ENCODE data around the gene SNCB.

SNCB gene

DNA sequence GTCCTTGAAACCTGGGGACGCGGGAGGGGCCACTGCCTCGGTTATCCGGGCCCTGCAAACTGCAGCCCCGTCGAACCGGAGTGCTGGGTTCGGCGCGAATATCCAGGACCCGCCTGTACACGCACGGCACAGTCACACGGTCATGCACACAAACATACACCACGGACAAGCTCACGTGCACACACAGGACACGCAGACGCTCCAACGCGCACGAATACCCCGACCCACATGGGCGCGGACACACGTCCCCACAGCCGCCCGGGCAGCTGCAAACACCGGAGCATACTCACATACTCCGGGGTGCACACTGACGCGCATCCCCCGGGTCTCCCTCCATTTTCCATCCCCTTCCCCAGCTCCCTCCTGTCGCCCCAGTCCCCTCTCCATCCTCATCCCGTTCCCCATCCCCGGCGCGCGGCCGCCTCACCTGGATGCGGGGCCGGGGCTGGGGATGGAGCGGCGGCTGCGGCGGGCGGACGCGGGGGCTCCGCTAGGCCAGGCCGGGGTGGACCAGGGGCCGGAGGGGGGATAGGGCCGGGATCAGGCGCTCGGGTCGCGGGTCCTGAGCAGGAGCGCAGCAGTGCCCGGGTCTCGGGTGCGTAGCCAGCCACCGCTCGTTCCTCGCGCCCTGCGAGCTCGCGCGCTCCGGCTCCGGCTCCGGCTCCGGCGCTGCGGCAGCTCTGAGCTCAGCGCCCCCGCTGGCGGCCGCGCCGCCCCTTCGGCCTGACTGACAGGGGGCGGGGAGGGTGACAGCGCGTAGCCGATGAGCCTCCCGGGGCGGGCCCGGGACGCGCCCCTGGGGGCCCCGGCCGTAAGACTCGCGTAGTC is at the start of gene SNCB, which contains the start of gene EIF4E1B:
TSS of gene SNCB (minus strand) at position 682 of the 828 bp plus-strand sequence. CDS start 880 bp downstream, outside the sequence.
TSS of gene EIF4E1B (plus strand) at position 823 of the 828 bp plus-strand sequence. CDS start 12,113 bp downstream, outside the sequence.
- peak; percentile 37 for DNase-seq

DNA sequence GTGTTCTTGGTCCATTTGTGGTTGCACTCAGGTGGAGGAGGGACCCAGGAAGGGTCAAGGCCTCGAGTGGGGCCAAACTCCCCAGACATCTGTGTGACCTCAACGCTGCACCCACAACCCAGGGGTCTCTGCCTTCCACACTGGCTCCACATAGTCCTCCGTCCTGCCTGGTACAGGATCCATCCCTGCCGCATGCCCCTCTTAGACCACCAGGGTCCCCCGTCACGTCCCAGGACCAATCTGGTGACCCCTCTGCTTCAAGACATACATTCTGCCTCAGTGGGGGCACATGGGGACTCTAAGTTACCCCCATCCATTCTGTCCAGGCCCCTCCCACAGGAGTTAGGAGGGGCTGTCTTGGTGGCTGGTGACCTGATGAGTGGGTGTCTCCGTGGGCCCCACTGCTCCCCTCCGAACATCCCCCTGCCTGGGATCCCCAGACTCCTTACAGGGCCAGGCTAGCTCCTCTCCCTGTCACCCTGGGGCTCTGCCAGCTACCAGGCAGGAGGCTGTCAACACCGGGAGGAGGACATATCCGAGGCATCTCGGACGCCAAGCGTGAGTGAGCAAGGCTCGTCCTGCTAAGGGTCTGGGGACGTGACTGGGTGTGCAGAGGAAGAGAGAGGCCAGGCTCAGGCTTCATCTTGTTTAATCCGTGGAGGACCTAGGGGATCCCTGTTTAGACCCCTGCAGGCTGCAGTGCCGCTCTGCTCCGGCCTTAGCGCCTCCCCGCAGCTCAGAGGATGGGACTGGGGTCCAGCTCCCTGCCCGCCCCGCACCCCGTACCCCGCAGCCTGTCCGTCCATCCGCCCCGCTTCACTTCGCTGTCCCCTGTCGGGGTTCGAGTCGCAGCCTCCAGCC is 49.3 kb upstream of the SNCB start:
- no peak for DNase-seq

DNA sequence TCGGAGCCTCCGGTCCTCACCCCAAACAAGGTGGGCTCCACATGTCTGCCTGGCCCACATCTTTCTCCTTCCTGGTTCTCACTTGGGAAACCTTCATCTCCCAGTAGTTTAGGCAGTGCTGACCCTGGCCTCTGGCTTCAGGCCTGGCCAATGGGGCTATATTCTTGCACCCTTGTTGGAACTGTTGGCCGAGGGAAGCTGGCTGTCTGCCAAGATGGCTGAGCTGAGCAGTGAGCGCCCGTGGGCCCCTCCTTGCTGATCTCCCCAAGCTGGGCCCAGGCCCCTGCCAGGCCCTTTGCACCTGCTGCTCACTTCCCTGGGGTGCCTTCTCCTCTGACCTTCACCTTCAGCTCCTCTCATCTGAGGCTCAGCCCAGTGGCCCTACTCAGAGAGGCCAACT is 48.2 kb upstream of the SNCB start:
- no peak for DNase-seq

DNA sequence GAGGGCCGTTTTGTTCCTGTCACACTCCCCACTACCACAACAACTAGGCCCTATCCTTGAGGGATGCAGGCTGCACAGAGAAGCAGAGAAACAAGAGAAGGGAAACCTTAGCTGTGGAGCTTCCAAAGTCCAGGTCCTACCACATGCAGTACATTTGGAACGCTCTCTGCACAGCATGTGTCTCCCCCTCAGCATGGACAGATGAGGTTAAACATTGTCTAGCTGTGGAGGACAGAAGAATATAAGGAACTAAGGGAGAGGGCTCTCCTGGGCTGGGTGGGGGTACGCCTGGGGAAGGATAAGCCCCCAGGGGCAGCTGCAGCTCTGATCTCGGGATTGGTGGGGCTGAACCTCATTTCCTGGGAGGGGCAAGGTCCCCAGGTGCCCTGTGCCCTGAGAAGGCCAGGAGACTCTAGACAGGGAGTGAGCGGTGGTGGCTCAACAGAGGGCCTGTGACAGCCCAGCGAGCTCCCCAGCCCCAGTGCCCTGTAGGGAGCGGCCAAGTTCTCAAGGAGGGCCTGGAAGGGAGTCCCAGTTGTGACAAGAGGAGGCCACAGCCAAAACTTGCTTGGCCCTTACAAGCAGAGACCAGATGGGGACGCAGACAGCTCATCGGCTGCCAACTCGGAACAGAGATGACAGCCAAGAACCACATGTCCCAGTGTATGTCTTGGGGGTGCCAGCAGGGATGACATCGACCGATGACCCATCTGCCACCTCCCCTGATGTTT is 47.0 kb upstream of the SNCB start:
- DNase-seq: no peak

DNA sequence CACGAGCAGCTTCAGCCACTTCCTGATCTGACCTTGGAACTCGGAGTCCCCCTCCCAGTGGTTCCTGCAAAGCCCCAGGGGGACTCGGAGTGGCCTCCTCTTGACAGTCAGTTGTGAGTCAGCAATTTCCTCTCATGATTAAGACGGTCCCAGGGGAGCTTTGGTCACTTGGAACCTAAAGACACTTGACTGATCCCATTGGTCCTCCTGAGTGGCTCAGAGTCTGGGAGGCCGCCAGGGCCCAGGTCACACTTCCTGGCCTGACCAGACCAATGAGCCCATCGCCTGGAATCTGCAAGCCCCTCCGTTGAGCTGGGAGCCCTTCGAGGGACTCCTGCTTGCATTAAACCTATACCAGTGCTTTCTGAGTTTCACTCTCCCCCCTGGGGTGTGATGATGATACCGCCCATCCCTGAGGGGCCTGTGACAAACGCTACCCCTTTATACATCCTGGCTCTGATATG is 46.1 kb upstream of the SNCB start:
- no peak for DNase-seq

DNA sequence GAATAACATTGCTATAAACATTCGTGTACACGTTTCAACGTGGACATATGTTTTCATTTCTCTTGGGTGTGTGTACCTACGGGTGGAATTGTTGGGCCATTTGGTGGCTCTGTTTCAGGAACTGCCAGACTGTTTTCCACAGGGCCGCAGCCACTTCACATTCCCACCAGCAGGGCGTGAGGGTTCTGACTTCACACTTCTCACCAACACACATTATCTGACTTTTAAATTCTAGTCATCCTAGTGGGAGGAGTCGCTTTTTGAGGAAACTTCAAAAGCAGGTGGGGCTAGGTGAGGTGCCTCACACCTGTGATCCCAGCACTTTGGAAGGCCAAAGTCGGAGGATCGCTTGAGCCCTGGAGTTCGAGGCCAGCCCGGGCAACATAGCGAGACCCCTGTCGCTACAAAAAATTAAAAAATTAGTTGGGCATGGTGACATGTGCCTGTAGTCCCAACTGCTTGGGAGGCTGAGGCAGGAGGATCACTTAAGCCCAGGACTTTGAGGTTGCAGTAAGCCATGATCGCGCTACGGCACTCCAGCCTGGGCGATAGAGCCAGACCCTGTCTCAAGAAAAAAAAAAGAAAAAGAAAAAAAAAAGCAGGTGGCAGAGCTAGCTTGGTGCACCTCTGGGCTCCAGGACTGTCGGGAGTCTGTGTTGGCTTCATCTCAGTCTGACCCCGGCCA is 45.5 kb upstream of the SNCB start:
- no peak for DNase-seq

DNA sequence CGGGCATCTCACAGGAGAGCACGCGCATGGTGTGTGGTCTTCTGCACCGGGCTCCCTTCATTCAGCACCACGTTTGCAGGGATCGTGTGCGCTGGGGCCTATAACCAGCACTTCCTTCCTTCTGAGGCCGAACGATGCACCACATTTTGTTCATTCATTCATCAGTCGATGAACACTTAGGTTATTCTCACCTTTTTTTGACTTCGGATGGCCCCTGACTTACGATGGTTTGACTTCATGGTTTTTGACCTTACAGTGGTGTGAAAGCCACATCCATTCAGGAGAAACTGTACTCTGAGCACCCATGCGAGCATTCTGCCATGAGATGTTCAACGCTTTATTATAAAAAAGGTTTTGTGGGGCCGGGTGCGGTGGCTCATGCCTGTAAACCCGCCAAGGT is 44.5 kb upstream of the SNCB start:
- no peak for DNase-seq

DNA sequence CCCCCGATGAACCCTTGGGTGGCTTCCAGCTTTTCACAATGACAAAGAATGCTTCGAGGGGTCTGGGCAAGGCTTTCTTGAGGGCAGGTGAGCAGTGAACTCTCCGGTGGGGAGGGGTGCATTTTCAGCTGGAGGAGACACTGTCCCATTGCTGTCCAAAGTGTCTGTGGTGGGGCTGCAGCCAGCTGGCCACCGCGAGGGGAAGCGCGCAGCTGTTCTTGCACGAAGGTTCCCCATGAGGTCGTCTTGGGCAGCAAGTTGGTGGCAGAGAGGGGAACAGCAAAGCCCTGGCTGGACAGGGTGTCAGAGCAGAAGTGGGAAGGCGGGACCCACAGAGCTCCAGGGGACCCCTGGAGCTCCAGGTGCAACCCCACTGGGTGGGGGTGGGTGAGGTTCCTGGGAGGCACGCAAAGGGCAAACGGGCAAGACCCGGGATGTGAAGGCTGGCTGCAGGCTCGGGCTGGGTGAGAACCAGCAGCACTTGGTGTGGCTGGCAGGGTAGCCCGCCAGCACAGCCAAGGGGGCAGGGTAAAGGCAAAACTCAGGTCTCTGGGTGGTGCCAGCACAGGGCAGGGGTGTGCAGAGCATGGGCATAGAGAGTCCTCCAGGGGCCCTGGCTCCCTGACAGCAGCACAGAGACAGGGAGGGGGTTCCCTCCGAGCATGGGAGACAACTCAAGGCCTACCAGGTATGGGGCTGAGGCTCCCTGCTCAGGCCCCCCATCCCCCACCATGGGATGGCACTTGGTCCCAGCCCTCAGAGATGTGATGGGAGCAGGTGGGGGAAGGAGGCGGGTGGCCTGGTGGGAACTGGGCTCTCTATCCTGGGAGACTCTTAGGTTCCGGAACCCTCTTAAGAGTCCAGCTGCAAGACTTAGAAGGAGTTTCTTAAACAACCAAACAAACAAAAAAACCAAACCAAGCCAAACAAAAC is 43.6 kb upstream of the SNCB start:
- no peak for DNase-seq

DNA sequence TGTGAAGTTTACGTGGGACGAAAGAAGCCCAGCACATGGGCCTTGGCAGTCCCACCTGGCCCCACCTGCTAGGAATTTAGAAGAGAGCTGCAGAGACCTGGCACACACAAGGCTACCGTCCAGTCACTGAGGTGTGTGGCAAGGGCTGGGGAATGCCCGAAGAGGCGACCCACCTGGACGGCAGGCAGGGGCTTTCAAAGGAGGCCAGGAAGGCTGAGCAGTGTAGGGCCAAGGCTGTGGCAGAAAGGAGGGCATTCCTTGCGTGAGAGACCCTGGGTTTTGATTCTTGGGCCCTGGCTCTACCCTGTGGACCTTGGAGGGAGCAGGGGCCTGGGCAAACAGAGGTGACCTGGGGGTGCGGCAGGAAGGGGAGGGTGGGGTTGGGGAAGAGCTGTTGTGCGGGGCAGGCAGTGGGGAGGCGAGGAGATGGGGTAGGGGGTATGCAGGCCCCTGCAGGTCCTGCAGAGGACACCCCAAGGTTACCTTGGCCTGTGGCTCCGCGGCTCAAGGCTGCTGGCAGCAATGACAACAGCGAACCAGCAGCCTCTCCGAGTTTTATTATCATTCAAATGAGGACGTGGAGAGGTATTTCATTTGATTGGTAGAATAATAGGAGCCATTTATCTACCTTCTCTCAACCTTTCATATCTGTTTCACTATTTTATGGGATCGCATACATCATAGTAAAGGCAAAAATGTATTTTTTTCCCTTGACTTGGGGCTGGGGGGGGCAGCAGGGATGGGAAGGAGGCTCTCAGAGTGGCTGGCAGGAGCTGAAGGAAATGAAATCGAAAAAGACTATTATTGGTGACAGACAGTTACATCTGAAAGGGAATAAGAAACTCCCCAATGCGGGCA is 41.8 kb upstream of the SNCB start:
- DNase-seq: no peak

DNA sequence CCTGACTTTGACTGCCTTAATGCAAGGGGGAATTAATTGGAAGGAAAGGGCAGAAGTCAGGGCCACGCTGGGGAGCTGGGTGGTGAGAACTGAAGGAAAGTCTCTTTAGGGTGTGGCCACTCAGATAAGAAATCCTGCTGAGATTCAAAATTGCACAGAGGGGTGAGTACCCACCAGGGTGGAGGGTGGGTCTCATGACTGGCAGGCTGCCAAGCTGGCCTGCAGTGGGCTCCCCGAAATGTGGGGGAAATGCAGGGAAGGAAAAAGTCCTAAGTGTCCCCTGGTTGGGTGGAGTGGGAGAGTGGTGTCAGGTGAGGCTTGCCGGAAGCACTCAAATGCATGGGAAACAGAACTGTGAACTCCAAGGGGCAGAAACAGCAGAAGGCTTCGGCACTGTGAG is 41.1 kb upstream of the SNCB start:
- no peak for DNase-seq

DNA sequence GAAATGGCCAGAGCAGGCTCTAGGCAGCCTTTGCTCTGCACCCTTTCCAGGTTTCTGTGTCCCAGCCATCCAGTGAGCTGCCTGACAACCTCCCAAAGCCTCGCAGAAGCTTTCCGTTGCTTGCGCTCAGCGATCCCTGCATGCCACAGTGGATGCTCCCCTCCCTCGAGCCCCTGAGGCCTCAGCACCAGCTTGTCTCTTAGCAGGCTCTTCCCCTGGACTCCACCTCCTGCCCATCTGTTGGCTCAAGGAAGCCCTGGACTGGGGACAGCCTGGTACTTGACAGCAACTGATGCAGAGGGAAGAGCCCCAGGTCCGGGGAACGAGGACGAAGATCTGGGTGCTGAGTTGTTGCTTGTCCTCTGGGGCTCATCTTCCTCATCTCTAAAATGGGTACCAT is 40.1 kb upstream of the SNCB start:
- no peak for DNase-seq

DNA sequence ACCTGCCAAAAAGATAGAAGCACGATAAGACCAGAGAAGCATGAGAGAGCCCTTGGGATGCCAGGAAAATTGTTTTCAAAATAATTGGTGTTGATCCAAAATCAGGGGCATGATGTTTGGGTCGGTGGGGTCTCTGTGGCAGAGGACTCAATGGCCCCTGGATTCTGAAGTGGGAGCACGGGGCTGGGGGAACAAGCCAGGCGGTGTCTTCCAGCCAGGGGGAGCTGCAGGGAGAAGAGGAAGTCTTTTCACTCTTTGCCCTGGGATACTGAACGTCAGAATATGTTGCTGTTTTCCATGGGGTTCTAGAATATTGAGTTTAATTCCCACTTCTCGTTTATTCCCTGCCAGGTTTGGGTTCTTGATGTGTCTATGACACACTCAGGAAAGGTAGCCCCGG is 37.3 kb upstream of the SNCB start:
- no peak for DNase-seq

DNA sequence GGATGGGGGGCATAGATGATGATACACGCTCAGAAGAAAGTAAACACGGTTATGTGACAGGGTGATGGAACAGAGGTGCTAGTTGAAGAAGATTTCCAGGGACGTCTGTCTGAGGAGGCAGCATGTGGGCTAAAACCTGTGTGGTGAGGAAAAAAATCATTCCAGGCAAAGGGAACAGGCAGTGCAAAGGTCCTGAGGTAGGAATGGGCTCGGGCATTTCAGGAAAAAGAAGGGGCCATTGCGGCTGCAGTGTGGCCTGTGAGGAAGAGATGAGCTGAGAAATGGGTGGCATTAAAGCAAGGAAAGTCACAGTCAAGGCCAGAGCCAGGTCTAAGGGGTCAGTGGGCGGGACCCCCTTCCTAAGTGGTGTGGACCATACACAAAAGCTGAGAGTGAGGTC is 35.2 kb upstream of the SNCB start:
- no peak for DNase-seq

DNA sequence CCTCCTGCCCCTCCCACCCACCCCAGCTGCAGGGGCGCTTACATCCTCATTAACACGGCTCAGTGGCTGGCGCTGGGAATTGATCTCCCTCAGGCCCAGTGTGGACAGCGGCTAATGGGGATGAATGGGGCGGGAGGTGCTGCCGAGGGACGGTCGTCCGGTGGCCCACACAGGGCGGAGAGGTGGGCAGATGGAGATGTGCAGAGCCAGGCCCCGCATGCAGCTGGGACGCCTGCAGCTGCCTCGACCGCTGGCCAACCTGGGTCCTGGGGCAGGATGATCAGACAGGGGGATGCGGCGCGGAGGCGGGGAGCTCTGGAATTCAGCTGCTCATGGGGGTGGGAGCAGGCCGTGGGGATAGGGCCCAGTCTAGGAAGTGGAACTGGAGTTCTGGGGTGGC is 34.6 kb upstream of the SNCB start:
- DNase-seq: no peak

DNA sequence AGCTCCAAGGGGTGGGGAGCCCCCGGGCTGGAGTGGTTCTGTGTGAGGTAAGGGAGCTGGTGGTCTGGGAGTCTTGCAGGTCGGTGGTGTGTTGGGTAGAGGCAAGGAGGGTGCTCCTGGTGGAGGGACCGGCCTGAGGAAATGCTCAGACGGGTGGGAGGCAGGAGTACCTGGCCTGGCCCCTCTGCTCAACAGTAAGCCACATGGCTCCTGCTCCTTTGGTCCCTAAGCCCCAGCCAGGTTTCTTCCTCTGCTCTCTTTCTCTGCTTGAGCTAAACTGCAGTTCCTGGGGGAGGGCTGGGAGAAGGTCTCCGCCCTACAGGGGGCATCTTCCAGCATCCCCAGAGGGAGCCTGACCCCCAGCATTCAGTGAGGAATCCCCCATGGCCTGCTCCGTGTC is 34.1 kb upstream of the SNCB start:
- DNase-seq: no peak

DNA sequence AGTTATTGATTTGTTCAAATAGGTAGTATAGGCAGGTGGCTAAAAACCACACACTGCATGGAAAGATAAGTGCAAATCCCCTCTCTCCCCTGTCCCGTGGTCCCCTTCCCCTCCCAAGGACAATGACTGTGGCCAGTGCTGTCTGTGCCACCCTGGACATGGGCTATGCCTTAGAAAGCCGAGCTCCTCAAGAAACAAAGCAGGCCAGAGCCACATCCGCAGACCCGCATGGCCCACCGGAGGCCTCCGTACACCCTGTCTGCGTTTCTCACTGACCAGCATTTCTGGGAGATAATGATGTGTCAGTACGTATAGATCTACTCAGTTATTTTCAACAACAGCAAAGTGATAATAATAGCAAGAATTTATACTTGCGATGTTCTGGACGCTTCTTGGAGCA is 33.2 kb upstream of the SNCB start:
- DNase-seq: no peak

DNA sequence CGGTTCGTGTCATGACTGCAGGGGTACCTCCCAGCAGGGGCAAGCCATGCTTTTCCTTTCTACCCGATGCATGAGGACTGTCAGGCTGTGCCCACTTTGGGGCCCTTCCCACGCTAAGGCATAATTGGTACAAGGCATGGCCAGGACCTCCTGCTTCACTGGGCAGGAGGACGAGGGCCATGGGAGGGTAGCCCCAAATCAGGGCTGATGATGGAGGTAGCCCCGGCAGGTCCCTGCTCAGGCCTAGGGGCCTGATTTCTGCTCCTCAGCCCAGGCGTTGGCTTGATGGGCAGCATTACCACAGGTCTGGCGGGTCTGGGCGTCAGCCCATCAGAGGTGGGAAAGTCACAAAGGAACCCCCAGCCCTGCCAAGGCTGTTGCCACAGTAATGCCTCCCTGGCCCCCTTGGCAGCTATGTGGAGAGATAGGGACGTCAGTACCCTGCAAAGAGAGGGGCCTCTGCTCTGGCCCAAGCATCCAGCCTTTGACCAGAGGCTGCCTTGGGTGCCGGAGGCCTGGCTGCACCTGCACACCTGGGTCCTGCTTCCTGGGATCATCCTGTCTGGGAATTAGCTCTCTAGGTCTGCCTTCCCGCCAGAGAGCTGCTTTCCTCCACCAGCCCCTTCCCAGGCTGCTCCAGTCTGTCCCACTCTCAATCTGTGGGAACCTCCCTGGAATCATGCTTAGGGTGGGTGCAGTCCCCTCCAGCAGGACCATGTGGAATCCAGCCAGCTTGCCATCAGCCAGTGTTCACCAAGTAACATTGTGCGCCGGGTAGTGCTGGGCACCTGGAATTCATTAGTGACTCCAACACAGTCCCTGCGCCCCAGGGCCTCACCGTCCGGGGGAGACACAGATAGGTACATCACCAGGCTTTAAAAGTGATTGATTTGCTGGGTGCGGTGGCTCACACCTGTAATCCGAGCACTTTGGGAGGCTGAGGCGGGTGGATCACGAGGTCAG is 32.3 kb upstream of the SNCB start:
- DNase-seq: no peak

DNA sequence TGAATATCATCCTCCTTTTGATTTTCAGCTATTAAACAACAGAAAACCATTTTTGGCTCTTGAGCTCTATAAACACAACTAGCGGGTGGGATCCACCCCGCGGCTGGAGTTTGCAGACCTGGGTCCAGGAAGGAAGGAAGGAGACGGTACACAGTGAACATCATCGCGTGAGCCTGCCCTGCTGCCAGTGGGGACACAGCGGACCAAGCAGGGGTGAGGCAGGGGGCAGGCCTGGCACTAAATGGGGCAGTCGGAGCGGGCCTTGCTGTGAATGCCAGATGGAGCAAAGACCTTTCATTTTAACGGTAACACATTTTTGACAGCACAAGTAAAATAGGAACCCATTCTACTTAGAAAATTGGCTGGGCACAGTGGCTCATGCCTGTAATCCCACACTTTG is 31.3 kb upstream of the SNCB start:
- no peak for DNase-seq

Measured in activated gamma-delta T cell treated with Interleukin-2 at 50 U/mL for 16 hours (primary cell).